ENCODE data around the gene FAN1. TPM values are rescaled to one million over a fixed set of nuclear protein-coding genes. Genes with fewer than 3 reads are reported as not detected.

The FAN1 gene
- total RNA-seq, 4 donors from 2014 or later = 6.0 to 17.7 (median 10.2) TPM

GRCh38 chr15:30990036-30990435 is 86.3 kb downstream of the FAN1 start:
- TF ChIP-seq POLR2A (IDR thresholded peaks at IDR 0.05) = no peak
- peak in 1 of 6 experiments; percentile 8 for TF ChIP-seq CTCF (IDR thresholded peaks at IDR 0.05)
- Histone ChIP-seq H3K27ac (peak overlapping the region; percentile 96 to 99 (median 98)), H3K4me3 (peak overlapping the region; percentile 76 to 99 (median 92)), H3K4me1 (peaks cover 19 to 68% (median 34%) of the 10 kb centered on the region in 3 donors), H3K9me3 (no peaks in the 10 kb centered on the region), H3K36me3 (peaks cover 0 to 30% (median 0%) of the 10 kb centered on the region in 3 donors), H3K27me3 (no peaks in the 10 kb centered on the region)
- DNase-seq = no peak
- 38 to 60% methylated on average over 1 to 2 of the region's 2 CpGs for WGBS, 2 donors
- intact Hi-C loops (cut with DNase I) = no loop called here

GRCh38 chr15:30990446-30991254 is 86.9 kb downstream of the FAN1 start:
- 2 to 3% methylated on average over 13 to 23 of the region's 24 CpGs for WGBS, 2 donors
- Histone ChIP-seq H3K4me1 (peaks cover 18 to 62% (median 28%) of the 10 kb centered on the region in 3 donors), H3K9me3 (no peaks in the 10 kb centered on the region), H3K4me3 (peak overlapping the region; percentile 76 to 99 (median 92)), H3K36me3 (peaks cover 0 to 23% (median 0%) of the 10 kb centered on the region in 3 donors), H3K27ac (peak overlapping the region; percentile 96 to 99 (median 98)), H3K27me3 (no peaks in the 10 kb centered on the region)
- TF ChIP-seq POLR2A (IDR thresholded peaks at IDR 0.05) (no peak), CTCF (IDR thresholded peaks at IDR 0.05) (no peak)
- intact Hi-C loops (cut with DNase I) = no loop called here
- no peak for DNase-seq

- WGBS, 2 donors = 0% methylated on average over 4 to 6 of the region's 114 CpGs
- Histone ChIP-seq H3K9me3 (no peaks in the 10 kb centered on the region), H3K27ac (peak within 1 kb of the TSS; percentile 96 to 99 (median 98)), H3K4me3 (peak within 1 kb of the TSS; percentile 76 to 99 (median 92)), H3K27me3 (no peaks in the 10 kb centered on the region), H3K36me3 (peaks cover 0 to 16% (median 0%) of the 10 kb centered on the region in 3 donors), H3K4me1 (peaks cover 15 to 53% (median 26%) of the 10 kb centered on the region in 3 donors)
- TF ChIP-seq CTCF (IDR thresholded peaks at IDR 0.05) (peak in 4 of 6 experiments; percentile 6 to 17 (median 12)), POLR2A (IDR thresholded peaks at IDR 0.05) (peak in 3 of 4 donors; percentile 68 to 93 (median 91))
- intact Hi-C loops (cut with DNase I) = no loop called here
- peak; percentile 36 for DNase-seq
These were observed 87.8 kb downstream of the FAN1 start, which contains the start of gene MTMR10 for GRCh38 chr15:30991255-30992235. Gene MTMR10 (minus strand): TSS chr15:30991628. CDS start chr15:30991506, 122 bp downstream.

GRCh38 chr15:30992249-30992864 is 88.6 kb downstream of the FAN1 start:
- Histone ChIP-seq H3K4me1 (peaks cover 15 to 50% (median 26%) of the 10 kb centered on the region in 3 donors), H3K27ac (peak overlapping the region; percentile 96 to 99 (median 98)), H3K4me3 (peak overlapping the region; percentile 76 to 99 (median 92)), H3K27me3 (no peaks in the 10 kb centered on the region), H3K36me3 (peaks cover 0 to 7% (median 0%) of the 10 kb centered on the region in 3 donors), H3K9me3 (no peaks in the 10 kb centered on the region)
- no peak for TF ChIP-seq CTCF (IDR thresholded peaks at IDR 0.05)
- TF ChIP-seq POLR2A (IDR thresholded peaks at IDR 0.05) = no peak
- DNase-seq = no peak
- intact Hi-C loops (cut with DNase I) = no loop called here
- 67 to 68% methylated on average over 6 to 7 of the region's 7 CpGs for WGBS, 2 donors

Small RNAs within 50 kb of the gene (small RNA-seq; reads per million reads assigned to genes)
- gene RNU6-466P = 0 reads per million in 4 donors

Other genes with a start within 250 kb of the FAN1 start
- 10 to 100 TPM; 16.6 to 41.2 (median 28.0) TPM for gene MTMR10, start 87.7 kb downstream of the FAN1 start, total RNA-seq
- not detected for gene TRPM1, start 197.8 kb downstream of the FAN1 start, total RNA-seq